TTC549 (cell line): ENCODE data around the gene PEX7.
"Not testable (repeated sequence)": the region's sequence is repeated elsewhere in the genome, so short reads cannot be mapped to it uniquely, and the experiment has no call there.

Experiments
- FAIRE-seq: peaks from 2 replicates; lab custom pipeline; 2012; peaks lifted over from hg19 to GRCh38; lab: Jason Lieb, UNC

The PEX7 gene

DNA sequence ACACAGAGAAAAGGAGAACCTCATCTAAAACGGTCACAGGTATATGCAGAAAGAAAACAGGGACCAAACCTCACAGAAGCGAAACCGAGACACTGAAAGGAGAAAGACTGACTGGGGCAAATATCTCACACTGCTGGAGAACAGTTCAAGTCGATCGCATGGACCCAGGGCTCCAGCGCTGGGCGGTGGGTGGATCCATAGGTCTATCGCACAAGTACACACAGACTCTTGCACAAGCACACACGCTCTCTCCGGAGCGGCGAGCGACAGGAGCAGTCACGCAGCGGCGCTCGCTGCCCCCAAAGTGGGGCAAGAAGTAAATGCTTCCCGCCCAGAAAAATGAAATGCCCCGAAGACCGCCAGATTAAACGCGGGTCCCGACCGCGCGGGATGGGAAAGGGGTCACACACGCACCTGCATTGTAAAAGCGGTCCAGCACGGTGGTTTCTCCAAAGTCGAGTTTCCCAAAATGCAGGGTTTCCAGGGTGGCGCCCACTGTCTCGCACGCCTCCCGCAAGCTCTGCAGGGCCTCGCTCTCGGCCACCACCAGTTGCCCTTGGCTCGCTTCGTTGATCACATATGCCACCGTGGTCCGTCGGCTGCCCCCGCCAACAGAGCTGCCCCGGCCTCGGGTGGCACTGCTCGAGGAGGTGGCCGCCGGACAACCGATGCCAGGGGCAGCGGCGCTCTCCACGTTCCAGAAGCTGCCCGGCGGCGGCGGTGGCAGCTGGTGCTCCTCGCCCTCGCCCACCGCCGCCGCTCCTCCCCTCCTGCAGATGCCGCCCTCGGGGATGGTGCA lies 30.9 kb upstream of the PEX7 start:
- no peak for FAIRE-seq

DNA sequence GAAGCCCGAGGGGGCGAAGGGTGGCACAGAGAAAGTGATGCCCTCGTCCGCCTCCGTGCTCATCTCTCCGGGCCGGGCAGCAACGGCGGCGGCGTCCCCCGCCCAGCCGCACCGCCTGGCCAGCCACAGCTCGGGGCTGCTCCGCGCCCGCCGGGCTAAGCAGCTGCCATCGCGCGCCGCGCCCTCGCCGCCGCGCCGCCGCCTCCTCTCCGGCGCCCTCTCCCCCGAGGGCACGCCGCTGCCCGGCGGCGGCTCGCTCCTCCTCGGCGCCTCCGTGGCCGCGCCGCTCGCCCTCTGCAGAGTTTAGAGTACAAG lies 30.3 kb upstream of the PEX7 start:
- FAIRE-seq, result no peak

- no peak for FAIRE-seq
These were observed 29.8 kb upstream of the PEX7 start, which contains the start of gene MAP3K5 for GRCh38 chr6:136792410-136793262. TSS of gene MAP3K5 (minus strand) at chr6:136792477. CDS start at chr6:136792157, 320 bp downstream.

- FAIRE-seq, result no peak
These were observed 29.0 kb upstream of the PEX7 start for GRCh38 chr6:136793363-136793762.

DNA sequence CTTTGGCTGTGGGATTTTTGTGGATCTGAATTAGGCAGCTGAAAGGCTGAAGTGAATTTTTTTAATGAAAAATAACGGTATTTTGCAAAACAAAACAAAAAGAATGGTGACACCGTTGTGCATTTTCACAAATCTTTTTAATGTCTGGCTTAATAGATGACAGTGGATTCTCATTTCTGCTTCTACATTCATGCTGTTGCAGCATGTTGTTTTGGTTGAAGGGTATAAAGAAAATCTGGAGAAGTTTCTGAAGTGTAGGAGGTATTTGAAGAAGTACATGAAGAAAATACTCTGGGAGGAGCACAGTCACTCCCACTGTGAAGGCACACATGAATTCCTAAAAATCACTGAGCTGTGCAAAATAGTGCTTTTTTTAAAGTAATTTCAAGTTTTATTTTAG lies 27.0 kb upstream of the PEX7 start:
- no peak for FAIRE-seq

DNA sequence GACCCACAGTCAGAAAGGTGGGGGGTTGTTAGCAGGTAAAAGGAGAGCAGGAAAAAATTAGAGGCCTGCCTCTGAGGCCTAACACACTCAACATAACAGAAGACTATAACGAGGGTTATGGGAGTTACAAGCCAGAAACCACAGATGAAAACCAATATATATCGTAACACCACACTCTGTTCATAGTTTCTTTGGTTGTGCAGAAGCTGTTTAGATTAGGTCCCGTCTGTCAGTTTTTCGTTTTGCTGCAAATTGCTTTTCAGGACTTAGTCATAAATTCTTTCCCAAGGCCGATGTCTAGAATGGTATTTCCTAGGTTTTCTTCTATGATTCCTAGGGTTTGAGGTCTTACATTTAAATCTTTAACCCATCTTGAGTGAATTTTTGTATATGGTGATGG lies 26.4 kb upstream of the PEX7 start:
- no peak for FAIRE-seq

DNA sequence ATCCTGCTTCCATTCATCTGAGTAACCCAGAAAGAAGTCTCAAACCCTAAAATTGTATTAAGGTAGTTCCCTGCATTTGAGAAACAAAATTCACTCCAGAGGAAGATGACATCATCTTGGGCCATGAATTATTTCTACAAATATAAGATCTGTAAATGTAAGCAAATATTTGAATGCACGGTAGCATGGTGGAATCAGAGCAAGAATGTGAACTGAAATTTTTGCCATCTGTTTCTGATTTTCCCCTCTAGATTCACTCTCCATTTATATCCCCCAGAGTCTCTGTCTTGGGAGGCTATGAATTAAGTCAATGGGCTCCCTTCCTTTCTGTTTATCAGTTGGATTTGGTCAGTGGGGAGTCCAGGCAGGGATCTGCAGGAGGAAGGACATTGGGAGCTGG lies 24.3 kb upstream of the PEX7 start:
- FAIRE-seq, result no peak

DNA sequence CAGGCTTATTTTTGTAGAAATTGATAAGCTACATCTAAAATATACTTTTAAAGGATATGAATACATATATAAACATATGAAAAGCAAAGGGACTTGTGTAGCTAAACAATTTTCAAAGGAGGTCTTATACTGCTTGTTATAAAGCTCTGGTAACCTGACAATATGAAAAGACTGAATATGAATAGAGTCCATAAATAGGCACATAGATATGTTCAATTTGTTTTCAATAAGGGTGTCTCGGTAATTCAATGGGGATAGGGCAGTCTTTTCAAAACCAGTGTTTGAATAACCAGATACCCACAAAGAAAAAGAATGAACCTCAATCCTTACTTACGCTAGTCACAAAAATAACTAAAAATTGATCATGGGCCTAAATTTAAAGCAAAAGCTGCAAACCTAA lies 20.8 kb upstream of the PEX7 start:
- no peak for FAIRE-seq

- no peak for FAIRE-seq
These were observed 18.8 kb upstream of the PEX7 start for GRCh38 chr6:136803608-136804007.

GRCh38 chr6:136809091-136809860 lies 13.1 kb upstream of the PEX7 start:
- no peak for FAIRE-seq

- no peak for FAIRE-seq
These were observed 11.1 kb upstream of the PEX7 start for GRCh38 chr6:136811272-136811671.

DNA sequence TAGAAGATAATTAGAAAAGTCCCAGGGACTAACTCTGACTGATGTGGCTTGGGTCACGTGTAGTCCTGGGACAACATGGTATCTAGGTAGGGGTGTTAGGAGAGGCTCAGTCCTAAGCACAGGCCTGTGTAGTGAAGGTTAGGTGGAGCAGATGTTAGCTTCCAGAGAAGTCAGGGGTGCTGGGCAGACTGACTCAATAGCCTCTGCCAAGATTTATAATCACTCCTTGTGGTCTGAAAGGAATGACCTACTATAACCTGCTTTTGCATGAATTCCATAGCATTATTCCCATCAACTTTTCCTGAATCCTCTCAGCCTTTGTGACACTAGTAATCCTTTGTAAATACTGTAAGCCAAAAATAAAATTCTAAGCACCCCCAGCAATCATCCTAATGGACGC lies 10.2 kb upstream of the PEX7 start:
- FAIRE-seq, result no peak

DNA sequence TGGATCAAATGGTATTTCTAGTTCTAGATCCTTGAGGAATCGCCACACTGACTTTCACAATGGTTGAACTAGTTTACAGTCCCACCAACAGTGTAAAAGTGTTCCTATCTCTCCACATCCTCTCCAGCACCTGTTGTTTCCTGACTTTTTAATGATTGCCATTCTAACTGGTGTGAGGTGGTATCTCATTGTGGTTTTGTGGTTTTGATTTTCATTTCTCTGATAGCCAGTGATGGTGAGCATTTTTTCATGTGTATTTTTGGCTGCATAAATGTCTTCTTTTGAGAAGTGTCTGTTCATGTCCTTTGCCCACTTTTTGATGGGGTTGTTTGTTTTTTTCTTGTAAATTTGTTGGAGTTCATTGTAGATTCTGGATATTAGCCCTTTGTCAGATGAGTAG lies 6.8 kb upstream of the PEX7 start:
- FAIRE-seq, result not testable (repeated sequence)

- FAIRE-seq, result no peak
These were observed 5.7 kb upstream of the PEX7 start for GRCh38 chr6:136816656-136817055.

DNA sequence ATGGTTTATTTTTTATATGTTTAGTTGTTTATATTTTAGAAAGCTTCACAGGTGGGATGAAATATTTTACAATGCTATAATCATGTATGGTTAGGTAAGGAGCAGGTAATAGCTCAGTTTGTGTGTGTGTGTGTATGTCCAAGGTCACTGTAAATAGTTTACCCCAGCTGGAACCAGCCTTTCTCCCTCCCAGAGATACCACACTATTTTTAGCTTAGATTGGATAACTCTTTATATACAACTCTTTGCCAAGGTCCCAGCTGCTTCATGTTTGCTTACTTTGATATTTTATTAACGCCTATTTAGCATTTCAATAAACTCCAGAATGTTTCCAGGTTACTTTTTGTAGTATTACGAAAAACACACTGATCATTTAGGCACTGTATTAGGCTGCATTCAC lies 1.8 kb upstream of the PEX7 start:
- FAIRE-seq, result no peak

GRCh38 chr6:136822046-136822375 lies 381 bp upstream of the PEX7 start:
- FAIRE-seq, result no peak

GRCh38 chr6:136823128-136823660 lies 802 bp downstream of the PEX7 start:
- no peak for FAIRE-seq

GRCh38 chr6:136826216-136826615 lies 3.8 kb downstream of the PEX7 start:
- FAIRE-seq, result no peak

- no peak for FAIRE-seq
These were observed 9.6 kb downstream of the PEX7 start for GRCh38 chr6:136831873-136832562.

GRCh38 chr6:136840276-136841001 lies 18.0 kb downstream of the PEX7 start:
- FAIRE-seq, result no peak

- no peak for FAIRE-seq
These were observed 20.8 kb downstream of the PEX7 start for GRCh38 chr6:136843210-136843609.
